Measurements from ENCODE around the gene AKR7A2. TPM values are rescaled to one million over a fixed set of nuclear protein-coding genes. Genes with fewer than 3 reads are reported as not detected.

The AKR7A2 gene
- total and polyA plus RNA-seq, 2 experiments from 2014 or later: 20.8 to 53.6 TPM

DNA sequence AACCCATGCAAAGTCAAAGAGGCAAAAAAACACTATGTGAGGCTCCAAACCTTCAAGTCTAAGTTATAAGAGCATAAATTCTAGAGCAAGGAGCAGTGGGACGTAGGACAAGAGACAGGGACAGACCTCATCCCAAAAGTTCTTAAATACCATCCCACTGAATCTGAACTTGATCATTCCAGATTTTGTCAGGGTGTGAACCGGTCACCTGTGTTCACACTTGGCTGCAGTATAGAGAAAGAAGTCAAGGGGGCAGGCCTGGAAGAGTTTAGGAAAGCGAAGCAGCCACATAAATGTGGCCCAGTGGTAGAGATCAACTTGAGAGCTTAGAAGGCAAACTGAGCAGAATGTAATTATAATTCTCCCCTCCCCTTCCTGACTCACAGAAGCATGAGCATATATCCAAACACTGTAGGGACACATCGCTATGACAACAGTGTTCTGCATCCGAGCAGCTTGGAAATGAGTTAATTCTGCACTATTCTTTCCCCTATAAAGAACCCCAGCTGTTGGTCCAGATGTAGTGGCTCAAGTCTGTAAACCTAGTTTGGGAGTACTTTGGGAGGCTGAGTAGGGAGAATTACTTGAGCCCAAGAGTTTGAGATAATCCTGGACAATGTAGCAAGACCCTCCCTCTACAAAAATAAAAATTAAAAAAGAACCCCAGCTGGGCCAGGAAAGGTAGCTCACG is 2.7 kb downstream of the AKR7A2 start:
- H3K9me3 Mint-ChIP-seq: no peaks in the 10 kb centered on the region
- H3K27ac Mint-ChIP-seq: no peak overlapping the region
- H3K4me3 ChIP-seq: no peak overlapping the region
- no peaks in the 10 kb centered on the region for H3K36me3 ChIP-seq (ENCODE audit: insufficient read depth)
- peaks cover 13% of the 10 kb centered on the region for H3K4me1 Mint-ChIP-seq
- H2AFZ ChIP-seq: no peak overlapping the region
- H3K4me1 ChIP-seq (ENCODE audit: insufficient read depth): 0 out of 2 replicates have a peak, but pooled peaks cover 8% of the 10 kb centered on the region
- peaks cover 6% of the 10 kb centered on the region for H3K27me3 Mint-ChIP-seq (ENCODE audit: insufficient read depth, low read depth, poor library complexity)
- peaks cover 3% of the 10 kb centered on the region; the same call in 1 of the 2 replicates for H4K20me1 ChIP-seq (replicated peaks; ENCODE audit: insufficient read depth)
- H3F3A ChIP-seq (replicated peaks; ENCODE audit: low read depth): no peaks in the 10 kb centered on the region
- H3K4me3 Mint-ChIP-seq: no peak overlapping the region
- ATAC-seq (no peak), DNase-seq (ENCODE audit: low spot score) (no peak)
- no peak overlapping the region for H3K27ac ChIP-seq (ENCODE audit: low read depth)
- TF ChIP-seq EZH2 (IDR thresholded peaks at IDR 0.05; ENCODE audit: low read depth, unreplicated experiment) (no peak), ZNF331 (CRISPR knock-in tag; IDR thresholded peaks at IDR 0.05; ENCODE audit: low read depth) (no peak), CREB1 (CRISPR knock-in tag; IDR thresholded peaks at IDR 0.05; ENCODE audit: low read depth) (no peak), NANOG (IDR thresholded peaks at IDR 0.05; ENCODE audit: borderline replicate concordance) (no peak), EZH2phosphoT487 (IDR thresholded peaks at IDR 0.05; ENCODE audit: unreplicated experiment) (no peak), ZNF114 (CRISPR knock-in tag; IDR thresholded peaks at IDR 0.05) (no peak)
- TF ChIP-seq, protein P1, sequence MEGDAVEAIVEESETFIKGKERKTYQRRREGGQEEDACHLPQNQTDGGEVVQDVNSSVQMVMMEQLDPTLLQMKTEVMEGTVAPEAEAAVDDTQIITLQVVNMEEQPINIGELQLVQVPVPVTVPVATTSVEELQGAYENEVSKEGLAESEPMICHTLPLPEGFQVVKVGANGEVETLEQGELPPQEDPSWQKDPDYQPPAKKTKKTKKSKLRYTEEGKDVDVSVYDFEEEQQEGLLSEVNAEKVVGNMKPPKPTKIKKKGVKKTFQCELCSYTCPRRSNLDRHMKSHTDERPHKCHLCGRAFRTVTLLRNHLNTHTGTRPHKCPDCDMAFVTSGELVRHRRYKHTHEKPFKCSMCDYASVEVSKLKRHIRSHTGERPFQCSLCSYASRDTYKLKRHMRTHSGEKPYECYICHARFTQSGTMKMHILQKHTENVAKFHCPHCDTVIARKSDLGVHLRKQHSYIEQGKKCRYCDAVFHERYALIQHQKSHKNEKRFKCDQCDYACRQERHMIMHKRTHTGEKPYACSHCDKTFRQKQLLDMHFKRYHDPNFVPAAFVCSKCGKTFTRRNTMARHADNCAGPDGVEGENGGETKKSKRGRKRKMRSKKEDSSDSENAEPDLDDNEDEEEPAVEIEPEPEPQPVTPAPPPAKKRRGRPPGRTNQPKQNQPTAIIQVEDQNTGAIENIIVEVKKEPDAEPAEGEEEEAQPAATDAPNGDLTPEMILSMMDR (conservative IDR thresholded peaks at IDR 0.05; ENCODE audit: low read depth in 2 of 2): no peak
- TF ChIP-seq, protein P2, sequence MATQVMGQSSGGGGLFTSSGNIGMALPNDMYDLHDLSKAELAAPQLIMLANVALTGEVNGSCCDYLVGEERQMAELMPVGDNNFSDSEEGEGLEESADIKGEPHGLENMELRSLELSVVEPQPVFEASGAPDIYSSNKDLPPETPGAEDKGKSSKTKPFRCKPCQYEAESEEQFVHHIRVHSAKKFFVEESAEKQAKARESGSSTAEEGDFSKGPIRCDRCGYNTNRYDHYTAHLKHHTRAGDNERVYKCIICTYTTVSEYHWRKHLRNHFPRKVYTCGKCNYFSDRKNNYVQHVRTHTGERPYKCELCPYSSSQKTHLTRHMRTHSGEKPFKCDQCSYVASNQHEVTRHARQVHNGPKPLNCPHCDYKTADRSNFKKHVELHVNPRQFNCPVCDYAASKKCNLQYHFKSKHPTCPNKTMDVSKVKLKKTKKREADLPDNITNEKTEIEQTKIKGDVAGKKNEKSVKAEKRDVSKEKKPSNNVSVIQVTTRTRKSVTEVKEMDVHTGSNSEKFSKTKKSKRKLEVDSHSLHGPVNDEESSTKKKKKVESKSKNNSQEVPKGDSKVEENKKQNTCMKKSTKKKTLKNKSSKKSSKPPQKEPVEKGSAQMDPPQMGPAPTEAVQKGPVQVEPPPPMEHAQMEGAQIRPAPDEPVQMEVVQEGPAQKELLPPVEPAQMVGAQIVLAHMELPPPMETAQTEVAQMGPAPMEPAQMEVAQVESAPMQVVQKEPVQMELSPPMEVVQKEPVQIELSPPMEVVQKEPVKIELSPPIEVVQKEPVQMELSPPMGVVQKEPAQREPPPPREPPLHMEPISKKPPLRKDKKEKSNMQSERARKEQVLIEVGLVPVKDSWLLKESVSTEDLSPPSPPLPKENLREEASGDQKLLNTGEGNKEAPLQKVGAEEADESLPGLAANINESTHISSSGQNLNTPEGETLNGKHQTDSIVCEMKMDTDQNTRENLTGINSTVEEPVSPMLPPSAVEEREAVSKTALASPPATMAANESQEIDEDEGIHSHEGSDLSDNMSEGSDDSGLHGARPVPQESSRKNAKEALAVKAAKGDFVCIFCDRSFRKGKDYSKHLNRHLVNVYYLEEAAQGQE (IDR thresholded peaks at IDR 0.05; ENCODE audit: unreplicated experiment): no peak
- TF ChIP-seq, protein P3, sequence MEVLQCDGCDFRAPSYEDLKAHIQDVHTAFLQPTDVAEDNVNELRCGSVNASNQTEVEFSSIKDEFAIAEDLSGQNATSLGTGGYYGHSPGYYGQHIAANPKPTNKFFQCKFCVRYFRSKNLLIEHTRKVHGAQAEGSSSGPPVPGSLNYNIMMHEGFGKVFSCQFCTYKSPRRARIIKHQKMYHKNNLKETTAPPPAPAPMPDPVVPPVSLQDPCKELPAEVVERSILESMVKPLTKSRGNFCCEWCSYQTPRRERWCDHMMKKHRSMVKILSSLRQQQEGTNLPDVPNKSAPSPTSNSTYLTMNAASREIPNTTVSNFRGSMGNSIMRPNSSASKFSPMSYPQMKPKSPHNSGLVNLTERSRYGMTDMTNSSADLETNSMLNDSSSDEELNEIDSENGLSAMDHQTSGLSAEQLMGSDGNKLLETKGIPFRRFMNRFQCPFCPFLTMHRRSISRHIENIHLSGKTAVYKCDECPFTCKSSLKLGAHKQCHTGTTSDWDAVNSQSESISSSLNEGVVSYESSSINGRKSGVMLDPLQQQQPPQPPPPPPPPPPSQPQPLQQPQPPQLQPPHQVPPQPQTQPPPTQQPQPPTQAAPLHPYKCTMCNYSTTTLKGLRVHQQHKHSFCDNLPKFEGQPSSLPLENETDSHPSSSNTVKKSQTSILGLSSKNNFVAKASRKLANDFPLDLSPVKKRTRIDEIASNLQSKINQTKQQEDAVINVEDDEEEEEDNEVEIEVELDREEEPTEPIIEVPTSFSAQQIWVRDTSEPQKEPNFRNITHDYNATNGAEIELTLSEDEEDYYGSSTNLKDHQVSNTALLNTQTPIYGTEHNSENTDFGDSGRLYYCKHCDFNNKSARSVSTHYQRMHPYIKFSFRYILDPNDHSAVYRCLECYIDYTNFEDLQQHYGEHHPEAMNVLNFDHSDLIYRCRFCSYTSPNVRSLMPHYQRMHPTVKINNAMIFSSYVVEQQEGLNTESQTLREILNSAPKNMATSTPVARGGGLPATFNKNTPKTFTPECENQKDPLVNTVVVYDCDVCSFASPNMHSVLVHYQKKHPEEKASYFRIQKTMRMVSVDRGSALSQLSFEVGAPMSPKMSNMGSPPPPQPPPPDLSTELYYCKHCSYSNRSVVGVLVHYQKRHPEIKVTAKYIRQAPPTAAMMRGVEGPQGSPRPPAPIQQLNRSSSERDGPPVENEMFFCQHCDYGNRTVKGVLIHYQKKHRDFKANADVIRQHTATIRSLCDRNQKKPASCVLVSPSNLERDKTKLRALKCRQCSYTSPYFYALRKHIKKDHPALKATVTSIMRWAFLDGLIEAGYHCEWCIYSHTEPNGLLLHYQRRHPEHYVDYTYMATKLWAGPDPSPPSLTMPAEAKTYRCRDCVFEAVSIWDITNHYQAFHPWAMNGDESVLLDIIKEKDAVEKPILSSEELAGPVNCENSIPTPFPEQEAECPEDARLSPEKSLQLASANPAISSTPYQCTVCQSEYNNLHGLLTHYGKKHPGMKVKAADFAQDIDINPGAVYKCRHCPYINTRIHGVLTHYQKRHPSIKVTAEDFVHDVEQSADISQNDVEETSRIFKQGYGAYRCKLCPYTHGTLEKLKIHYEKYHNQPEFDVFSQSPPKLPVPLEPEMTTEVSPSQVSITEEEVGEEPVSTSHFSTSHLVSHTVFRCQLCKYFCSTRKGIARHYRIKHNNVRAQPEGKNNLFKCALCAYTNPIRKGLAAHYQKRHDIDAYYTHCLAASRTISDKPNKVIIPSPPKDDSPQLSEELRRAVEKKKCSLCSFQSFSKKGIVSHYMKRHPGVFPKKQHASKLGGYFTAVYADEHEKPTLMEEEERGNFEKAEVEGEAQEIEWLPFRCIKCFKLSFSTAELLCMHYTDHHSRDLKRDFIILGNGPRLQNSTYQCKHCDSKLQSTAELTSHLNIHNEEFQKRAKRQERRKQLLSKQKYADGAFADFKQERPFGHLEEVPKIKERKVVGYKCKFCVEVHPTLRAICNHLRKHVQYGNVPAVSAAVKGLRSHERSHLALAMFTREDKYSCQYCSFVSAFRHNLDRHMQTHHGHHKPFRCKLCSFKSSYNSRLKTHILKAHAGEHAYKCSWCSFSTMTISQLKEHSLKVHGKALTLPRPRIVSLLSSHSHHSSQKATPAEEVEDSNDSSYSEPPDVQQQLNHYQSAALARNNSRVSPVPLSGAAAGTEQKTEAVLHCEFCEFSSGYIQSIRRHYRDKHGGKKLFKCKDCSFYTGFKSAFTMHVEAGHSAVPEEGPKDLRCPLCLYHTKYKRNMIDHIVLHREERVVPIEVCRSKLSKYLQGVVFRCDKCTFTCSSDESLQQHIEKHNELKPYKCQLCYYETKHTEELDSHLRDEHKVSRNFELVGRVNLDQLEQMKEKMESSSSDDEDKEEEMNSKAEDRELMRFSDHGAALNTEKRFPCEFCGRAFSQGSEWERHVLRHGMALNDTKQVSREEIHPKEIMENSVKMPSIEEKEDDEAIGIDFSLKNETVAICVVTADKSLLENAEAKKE (CRISPR knock-in tag; IDR thresholded peaks at IDR 0.05): no peak
- H3K4me2 ChIP-seq: no peak overlapping the region
- H3K27me3 ChIP-seq (ENCODE audit: insufficient read depth): peaks cover 10% of the 10 kb centered on the region
- no peaks in the 10 kb centered on the region for H3K9me2 ChIP-seq (ENCODE audit: insufficient read depth)
- H3K36me3 Mint-ChIP-seq (ENCODE audit: low read depth): peaks cover 36% of the 10 kb centered on the region
- H3K79me2 ChIP-seq (replicated peaks; ENCODE audit: insufficient read depth): no peaks in the 10 kb centered on the region; the same call in 1 of the 2 replicates
